ENCODE measurements around the gene BTN3A1. TPM values are rescaled to one million over a fixed set of nuclear protein-coding genes. Genes with fewer than 3 reads are reported as not detected.

Gene BTN3A1
- total RNA-seq = 36.5 and 42.9 TPM in 2 replicates
- polyA plus RNA-seq = 19.8 and 31.6 TPM in 2 replicates
- polyA plus RNA-seq (2012) = 11.2 and 16.9 TPM in 2 replicates
- polyA minus RNA-seq (ENCODE audit: low replicate concordance) = 16.1 and 40.2 TPM in 2 replicates

- TF ChIP-seq EZH2 (IDR thresholded peaks at IDR 0.05; ENCODE audit: low read length, missing control alignments) = no peak
- TF ChIP-seq CTCF (conservative IDR thresholded peaks at IDR 0.05 in 1 of 2, IDR thresholded peaks at IDR 0.05 in 1 of 2; ENCODE audit: low read depth in 1 of 2, low read length in 2 of 2) = no peak
- DNase-seq (ENCODE audit: low read depth in 2 of 2) = peak; percentile 70 to 80
- peak within 1 kb of the TSS; percentile 76 for H3K9ac ChIP-seq (ENCODE audit: insufficient read depth, low read length)
- H3K9me3 ChIP-seq (ENCODE audit: control insufficient read depth, insufficient read depth, low read depth, low read length) = no peaks in the 10 kb centered on the region
- peaks cover 4% of the 10 kb centered on the region for H3K36me3 ChIP-seq (ENCODE audit: control insufficient read depth, insufficient read depth, low read length)
- H3K79me2 ChIP-seq (ENCODE audit: control insufficient read depth, insufficient read depth, low read length) = no peaks in the 10 kb centered on the region
- H3K27ac ChIP-seq (ENCODE audit: insufficient read depth, low read length) = peak within 1 kb of the TSS; percentile 83
- no peaks in the 10 kb centered on the region for H3K27me3 ChIP-seq (ENCODE audit: control insufficient read depth, insufficient read depth, low read length)
- no peaks in the 10 kb centered on the region for H4K20me1 ChIP-seq (ENCODE audit: control insufficient read depth, extremely low read depth, insufficient read depth, low read length)
- peak within 1 kb of the TSS; percentile 89 for H3K4me2 ChIP-seq (ENCODE audit: extremely low read depth, insufficient read depth, low read length)
- no peaks in the 10 kb centered on the region for H3K4me1 ChIP-seq (ENCODE audit: control insufficient read depth, extremely low read depth, insufficient read depth, low read length)
- peak within 1 kb of the TSS; percentile 94 for H2AFZ ChIP-seq (ENCODE audit: low read length)
- peak within 1 kb of the TSS; percentile 68 to 98 (median 88) for H3K4me3 ChIP-seq (replicated peaks in 1 of 4; ENCODE audit: control extremely low read depth in 1 of 4, insufficient read depth in 1 of 4, low read depth in 3 of 4, low read length in 4 of 4)
These were observed at the start of gene BTN3A1 for GRCh38 chr6:26401987-26402658. Gene BTN3A1 (plus strand): TSS chr6:26402275. CDS start chr6:26405564, 3,289 bp downstream.

GRCh38 chr6:26352315-26352714 lies 49.8 kb upstream of the BTN3A1 start:
- no peaks in the 10 kb centered on the region for H3K36me3 ChIP-seq (ENCODE audit: control insufficient read depth, insufficient read depth, low read length)
- no peak for DNase-seq (ENCODE audit: low read depth in 2 of 2)
- H3K79me2 ChIP-seq (ENCODE audit: control insufficient read depth, insufficient read depth, low read length) = no peaks in the 10 kb centered on the region
- H4K20me1 ChIP-seq (ENCODE audit: control insufficient read depth, extremely low read depth, insufficient read depth, low read length) = no peaks in the 10 kb centered on the region
- H3K4me2 ChIP-seq (ENCODE audit: extremely low read depth, insufficient read depth, low read length) = no peak overlapping the region
- no peak overlapping the region for H3K9ac ChIP-seq (ENCODE audit: insufficient read depth, low read length)
- H3K4me3 ChIP-seq (replicated peaks in 1 of 4; ENCODE audit: control extremely low read depth in 1 of 4, insufficient read depth in 1 of 4, low read depth in 3 of 4, low read length in 4 of 4) = no peak overlapping the region
- TF ChIP-seq CTCF (conservative IDR thresholded peaks at IDR 0.05 in 1 of 2, IDR thresholded peaks at IDR 0.05 in 1 of 2; ENCODE audit: low read depth in 1 of 2, low read length in 2 of 2) = no peak
- TF ChIP-seq EZH2 (IDR thresholded peaks at IDR 0.05; ENCODE audit: low read length, missing control alignments) = no peak
- H2AFZ ChIP-seq (ENCODE audit: low read length) = no peak overlapping the region
- no peaks in the 10 kb centered on the region for H3K9me3 ChIP-seq (ENCODE audit: control insufficient read depth, insufficient read depth, low read depth, low read length)
- H3K27me3 ChIP-seq (ENCODE audit: control insufficient read depth, insufficient read depth, low read length) = no peaks in the 10 kb centered on the region
- H3K4me1 ChIP-seq (ENCODE audit: control insufficient read depth, extremely low read depth, insufficient read depth, low read length) = peaks cover 13% of the 10 kb centered on the region
- peak overlapping the region; percentile 76 for H3K27ac ChIP-seq (ENCODE audit: insufficient read depth, low read length)

GRCh38 chr6:26354162-26354561 lies 47.9 kb upstream of the BTN3A1 start:
- DNase-seq (ENCODE audit: low read depth in 2 of 2) = no peak
- no peaks in the 10 kb centered on the region for H3K9me3 ChIP-seq (ENCODE audit: control insufficient read depth, insufficient read depth, low read depth, low read length)
- H3K9ac ChIP-seq (ENCODE audit: insufficient read depth, low read length) = no peak overlapping the region
- no peak for TF ChIP-seq CTCF (conservative IDR thresholded peaks at IDR 0.05 in 1 of 2, IDR thresholded peaks at IDR 0.05 in 1 of 2; ENCODE audit: low read depth in 1 of 2, low read length in 2 of 2)
- no peak for TF ChIP-seq EZH2 (IDR thresholded peaks at IDR 0.05; ENCODE audit: low read length, missing control alignments)
- no peaks in the 10 kb centered on the region for H3K36me3 ChIP-seq (ENCODE audit: control insufficient read depth, insufficient read depth, low read length)
- no peak overlapping the region for H3K4me2 ChIP-seq (ENCODE audit: extremely low read depth, insufficient read depth, low read length)
- H3K79me2 ChIP-seq (ENCODE audit: control insufficient read depth, insufficient read depth, low read length) = no peaks in the 10 kb centered on the region
- no peaks in the 10 kb centered on the region for H3K27me3 ChIP-seq (ENCODE audit: control insufficient read depth, insufficient read depth, low read length)
- no peak overlapping the region for H3K4me3 ChIP-seq (replicated peaks in 1 of 4; ENCODE audit: control extremely low read depth in 1 of 4, insufficient read depth in 1 of 4, low read depth in 3 of 4, low read length in 4 of 4)
- H3K4me1 ChIP-seq (ENCODE audit: control insufficient read depth, extremely low read depth, insufficient read depth, low read length) = peaks cover 13% of the 10 kb centered on the region
- H2AFZ ChIP-seq (ENCODE audit: low read length) = no peak overlapping the region
- no peaks in the 10 kb centered on the region for H4K20me1 ChIP-seq (ENCODE audit: control insufficient read depth, extremely low read depth, insufficient read depth, low read length)
- no peak overlapping the region for H3K27ac ChIP-seq (ENCODE audit: insufficient read depth, low read length)

All from fibroblast of lung (primary cell).